Liver (tissue), 3 donors: ENCODE results near the gene INO80C.

Experiments
- ATF3 ChIP-seq: IDR thresholded peaks from 2 replicates; pipeline ENCODE4 v1.6.1; 2016; ENCODE audit warnings: antibody characterized with exemption
- CTCF ChIP-seq: fragments of 150-350 bp; IDR thresholded peaks from 2 replicates; pipeline ENCODE4 v1.5.1; 2017; ENCODE audit warnings: improper control_type of control experiment, low read depth, low read length; ENCODE audit not compliant: missing input control
- EGR1 ChIP-seq, 2 donors: IDR thresholded peaks; 2 replicates each; pipeline ENCODE4 v1.6.1; 2016 to 2018; ENCODE audit warnings: antibody characterized with exemption in 2 of 2, low read depth in 2 of 2
- FOXA1 ChIP-seq: IDR thresholded peaks from 2 replicates; pipeline ENCODE4 v1.6.1; 2016; ENCODE audit warnings: antibody characterized with exemption
- GABPA ChIP-seq, 2 donors: IDR thresholded peaks in 1 of 2; conservative IDR thresholded peaks in 1 of 2; 2 replicates each; pipeline ENCODE4 v1.6.1; 2016; ENCODE audit warnings: antibody characterized with exemption in 2 of 2, mild to moderate bottlenecking in 1 of 2, moderate library complexity in 1 of 2
- JUND ChIP-seq, 2 donors: IDR thresholded peaks; 2 replicates each; pipeline ENCODE4 v1.6.1; 2016; ENCODE audit warnings: antibody characterized with exemption in 2 of 2
- MAX ChIP-seq: IDR thresholded peaks from 2 replicates; pipeline ENCODE4 v1.6.1; 2016; ENCODE audit warnings: antibody characterized with exemption
- SP1 ChIP-seq: IDR thresholded peaks from 2 replicates; pipeline ENCODE4 v1.6.1; 2018; ENCODE audit warnings: antibody characterized with exemption, mild to moderate bottlenecking
- TAF1 ChIP-seq: conservative IDR thresholded peaks from 2 replicates; pipeline ENCODE4 v1.6.1; 2016; ENCODE audit warnings: antibody characterized with exemption, mild to moderate bottlenecking
- ZBTB33 ChIP-seq: IDR thresholded peaks from 2 replicates; pipeline ENCODE4 v1.6.1; 2016; ENCODE audit warnings: antibody characterized with exemption
- donor health status: healthy.
- donor health status: healthy.

- TF ChIP-seq CTCF (no peak), JUND (IDR thresholded peaks at IDR 0.05) (no peak), EGR1 (IDR thresholded peaks at IDR 0.05; ENCODE audit: low read depth in 2 of 2) (no peak), MAX (no peak), TAF1 (no peak), FOXA1 (no peak), ATF3 (no peak), GABPA (IDR thresholded peaks at IDR 0.05 in 1 of 2, conservative IDR thresholded peaks at IDR 0.05 in 1 of 2) (no peak), ZBTB33 (no peak), SP1 (no peak)
These were observed 15.6 kb upstream of the INO80C start for GRCh38 chr18:35513181-35513936.
